Measurements from ENCODE around the gene TAGLN3. TPM values are rescaled to one million over a fixed set of nuclear protein-coding genes. Genes with fewer than 3 reads are reported as not detected.

Gene TAGLN3
- under 0.01 TPM in 1 of 2 replicates, not detected in the other for total RNA-seq

DNA sequence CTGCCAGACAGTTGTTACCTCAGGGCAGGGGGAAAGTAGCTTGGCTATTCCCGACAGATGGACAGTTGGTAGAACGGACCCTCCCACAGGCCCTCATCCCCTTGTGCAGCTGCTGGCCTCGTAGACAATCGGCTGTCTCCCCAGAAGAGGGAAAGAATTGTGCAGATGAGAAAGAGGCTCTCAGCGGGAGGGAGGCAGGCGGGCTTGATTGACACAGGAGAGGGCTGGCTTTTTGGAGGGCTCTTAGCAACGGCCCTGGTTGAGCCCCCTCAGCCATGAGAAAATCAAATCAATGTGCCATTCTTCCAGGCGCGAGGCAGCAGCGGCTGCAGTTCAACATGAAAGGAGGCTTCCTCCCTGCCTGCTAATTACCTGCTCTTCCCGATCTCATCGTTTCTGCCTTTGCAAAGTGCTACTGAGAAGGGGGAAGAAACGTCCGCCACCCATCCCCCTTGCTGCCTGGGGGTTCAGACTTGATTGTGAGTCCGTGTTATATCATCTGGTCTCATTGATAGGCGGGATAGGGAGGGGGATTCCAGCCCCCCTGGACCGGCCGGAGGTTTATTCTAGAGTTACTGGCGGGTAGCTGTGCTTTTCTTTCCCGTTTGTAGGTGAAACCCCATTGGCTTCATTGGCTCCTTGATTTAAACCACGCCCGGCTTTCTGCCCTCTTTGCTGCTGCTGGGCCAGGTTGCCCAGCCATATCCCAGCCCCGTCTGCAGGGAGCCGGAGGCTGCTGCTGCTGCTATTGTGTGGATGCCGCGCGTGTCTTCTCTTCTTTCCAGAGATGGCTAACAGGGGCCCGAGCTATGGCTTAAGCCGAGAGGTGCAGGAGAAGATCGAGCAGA lies at the start of gene TAGLN3:
Gene TAGLN3, plus strand, starts transcription at position 287 of the 848 bp plus-strand sequence. Its CDS starts 501 bp downstream, at position 788.
- TF ChIP-seq, protein P1, sequence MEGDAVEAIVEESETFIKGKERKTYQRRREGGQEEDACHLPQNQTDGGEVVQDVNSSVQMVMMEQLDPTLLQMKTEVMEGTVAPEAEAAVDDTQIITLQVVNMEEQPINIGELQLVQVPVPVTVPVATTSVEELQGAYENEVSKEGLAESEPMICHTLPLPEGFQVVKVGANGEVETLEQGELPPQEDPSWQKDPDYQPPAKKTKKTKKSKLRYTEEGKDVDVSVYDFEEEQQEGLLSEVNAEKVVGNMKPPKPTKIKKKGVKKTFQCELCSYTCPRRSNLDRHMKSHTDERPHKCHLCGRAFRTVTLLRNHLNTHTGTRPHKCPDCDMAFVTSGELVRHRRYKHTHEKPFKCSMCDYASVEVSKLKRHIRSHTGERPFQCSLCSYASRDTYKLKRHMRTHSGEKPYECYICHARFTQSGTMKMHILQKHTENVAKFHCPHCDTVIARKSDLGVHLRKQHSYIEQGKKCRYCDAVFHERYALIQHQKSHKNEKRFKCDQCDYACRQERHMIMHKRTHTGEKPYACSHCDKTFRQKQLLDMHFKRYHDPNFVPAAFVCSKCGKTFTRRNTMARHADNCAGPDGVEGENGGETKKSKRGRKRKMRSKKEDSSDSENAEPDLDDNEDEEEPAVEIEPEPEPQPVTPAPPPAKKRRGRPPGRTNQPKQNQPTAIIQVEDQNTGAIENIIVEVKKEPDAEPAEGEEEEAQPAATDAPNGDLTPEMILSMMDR (IDR thresholded peaks at IDR 0.05; ENCODE audit: insufficient read depth, low read depth, low read length), result no peak
- DNase-seq (ENCODE audit: low read depth), result no peak
- peak within 1 kb of the TSS; percentile 44 for H3K4me3 ChIP-seq (ENCODE audit: low read depth, low read length)

DNA sequence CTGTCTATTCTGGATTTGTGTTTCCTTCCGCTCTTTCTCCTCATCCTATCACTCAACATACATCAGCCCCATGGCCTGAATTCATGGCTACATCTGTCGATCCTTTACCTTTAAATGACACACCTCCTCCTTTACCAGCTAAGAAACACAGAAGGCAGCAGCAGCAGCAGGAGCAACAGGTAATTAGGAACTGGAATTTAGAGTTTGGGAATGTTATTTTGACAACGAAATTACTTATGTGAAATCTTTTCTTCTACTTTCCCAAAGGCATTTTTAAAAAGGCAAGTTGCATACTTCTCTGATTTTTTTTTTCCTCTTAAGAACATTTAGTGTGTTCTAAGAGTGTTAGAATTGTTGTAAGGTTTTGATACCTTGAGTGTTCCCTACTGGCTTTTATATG lies 49.0 kb upstream of the TAGLN3 start:
- no peak for DNase-seq (ENCODE audit: low read depth)
- H3K4me3 ChIP-seq (ENCODE audit: low read depth, low read length), result no peak overlapping the region
- TF ChIP-seq, protein P1 (IDR thresholded peaks at IDR 0.05; ENCODE audit: insufficient read depth, low read depth, low read length), result no peak

DNA sequence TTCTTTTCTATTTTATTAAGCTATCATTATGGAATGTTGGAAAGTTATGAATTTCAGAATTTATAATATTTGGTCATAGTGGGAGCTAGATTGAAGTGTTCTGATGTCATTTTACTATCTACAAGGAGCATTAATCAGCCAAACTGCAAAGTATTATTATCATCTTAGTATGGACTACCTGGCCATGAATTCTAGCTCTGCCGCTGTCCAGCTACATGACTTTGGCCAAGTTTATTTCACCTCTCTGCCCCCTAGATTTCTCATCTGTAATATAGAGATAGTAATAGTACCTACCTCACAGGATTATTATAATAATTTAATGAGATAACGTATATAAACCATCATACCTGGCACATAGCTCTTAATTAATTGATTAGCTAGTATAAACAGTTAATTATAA lies 47.7 kb upstream of the TAGLN3 start:
- DNase-seq (ENCODE audit: low read depth), result no peak
- no peak overlapping the region for H3K4me3 ChIP-seq (ENCODE audit: low read depth, low read length)
- TF ChIP-seq, protein P1 (IDR thresholded peaks at IDR 0.05; ENCODE audit: insufficient read depth, low read depth, low read length), result no peak

GRCh38 chr3:111952086-111952485 lies 46.6 kb upstream of the TAGLN3 start:
- TF ChIP-seq, protein P1 (IDR thresholded peaks at IDR 0.05; ENCODE audit: insufficient read depth, low read depth, low read length), result no peak
- H3K4me3 ChIP-seq (ENCODE audit: low read depth, low read length), result no peak overlapping the region
- DNase-seq (ENCODE audit: low read depth), result no peak

DNA sequence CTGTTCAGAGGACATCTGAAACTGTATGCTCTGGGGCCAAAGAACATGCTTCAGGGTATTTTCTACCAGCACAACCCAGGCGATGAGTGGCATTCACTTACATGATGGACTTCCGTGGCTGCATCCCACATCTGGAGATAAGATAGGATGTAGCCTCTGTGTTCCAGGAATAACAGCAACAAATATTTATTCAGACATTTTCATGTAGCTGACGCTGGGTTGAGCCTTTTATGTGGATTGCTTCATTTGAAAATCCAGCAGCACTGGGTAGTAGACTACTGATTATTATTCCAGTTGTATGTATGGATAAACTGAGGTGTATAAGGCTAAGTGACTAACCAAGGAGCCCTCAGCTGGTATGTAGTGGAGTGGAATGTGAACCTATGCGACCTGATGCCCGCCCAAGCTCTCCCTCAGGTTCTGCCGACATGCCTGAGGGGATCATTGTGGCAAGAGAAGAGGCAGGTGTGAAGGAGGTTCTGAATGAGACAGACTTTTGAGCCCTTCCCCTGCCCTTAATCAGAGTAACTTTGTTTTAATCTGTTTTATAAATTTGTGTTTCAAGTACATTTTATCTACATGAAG lies 45.8 kb upstream of the TAGLN3 start:
- TF ChIP-seq, protein P1 (IDR thresholded peaks at IDR 0.05; ENCODE audit: insufficient read depth, low read depth, low read length), result no peak
- no peak for DNase-seq (ENCODE audit: low read depth)
- no peak overlapping the region for H3K4me3 ChIP-seq (ENCODE audit: low read depth, low read length)

- no peak overlapping the region for H3K4me3 ChIP-seq (ENCODE audit: low read depth, low read length)
- no peak for DNase-seq (ENCODE audit: low read depth)
- TF ChIP-seq, protein P1 (IDR thresholded peaks at IDR 0.05; ENCODE audit: insufficient read depth, low read depth, low read length), result no peak
Measured at GRCh38 chr3:111954228-111954990, 44.3 kb upstream of the TAGLN3 start.

All from fibroblast of villous mesenchyme (primary cell).